Femur (tissue), 1 donor: ENCODE measurements around the gene C1QTNF6.

Source experiments
- DNase-seq: peaks from one replicate; pipeline ENCODE4 v3.0.0-alpha.2; 2017

The C1QTNF6 gene

GRCh38 chr22:37223965-37224551 lies 36.0 kb upstream of the C1QTNF6 start:
- DNase-seq = no peak

DNA sequence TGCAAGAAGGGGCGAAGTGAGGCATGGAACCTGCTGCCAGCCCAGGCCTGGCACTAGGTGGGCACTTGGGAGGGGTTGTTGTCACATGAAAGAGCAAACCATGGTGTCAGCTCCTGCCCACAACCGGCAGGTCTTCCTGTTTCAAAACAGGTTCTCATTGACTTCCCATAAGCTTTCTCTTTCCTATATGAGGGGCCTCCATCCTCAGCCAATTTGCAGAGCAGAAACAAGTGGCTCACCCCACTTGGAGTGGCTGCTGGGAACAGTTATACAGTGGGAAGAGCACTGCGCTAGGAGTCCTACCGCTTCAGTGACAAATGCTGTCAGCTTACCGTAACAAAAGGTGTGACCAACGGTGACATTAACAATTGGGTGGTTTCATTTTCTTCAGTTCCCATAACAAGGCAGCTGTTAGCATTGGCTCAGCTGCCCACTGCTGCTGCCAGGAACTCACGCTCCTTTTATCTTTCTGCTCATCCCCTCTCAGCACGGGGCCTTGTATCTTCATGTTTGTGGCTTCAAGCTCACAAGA lies 34.5 kb upstream of the C1QTNF6 start:
- DNase-seq = no peak

DNA sequence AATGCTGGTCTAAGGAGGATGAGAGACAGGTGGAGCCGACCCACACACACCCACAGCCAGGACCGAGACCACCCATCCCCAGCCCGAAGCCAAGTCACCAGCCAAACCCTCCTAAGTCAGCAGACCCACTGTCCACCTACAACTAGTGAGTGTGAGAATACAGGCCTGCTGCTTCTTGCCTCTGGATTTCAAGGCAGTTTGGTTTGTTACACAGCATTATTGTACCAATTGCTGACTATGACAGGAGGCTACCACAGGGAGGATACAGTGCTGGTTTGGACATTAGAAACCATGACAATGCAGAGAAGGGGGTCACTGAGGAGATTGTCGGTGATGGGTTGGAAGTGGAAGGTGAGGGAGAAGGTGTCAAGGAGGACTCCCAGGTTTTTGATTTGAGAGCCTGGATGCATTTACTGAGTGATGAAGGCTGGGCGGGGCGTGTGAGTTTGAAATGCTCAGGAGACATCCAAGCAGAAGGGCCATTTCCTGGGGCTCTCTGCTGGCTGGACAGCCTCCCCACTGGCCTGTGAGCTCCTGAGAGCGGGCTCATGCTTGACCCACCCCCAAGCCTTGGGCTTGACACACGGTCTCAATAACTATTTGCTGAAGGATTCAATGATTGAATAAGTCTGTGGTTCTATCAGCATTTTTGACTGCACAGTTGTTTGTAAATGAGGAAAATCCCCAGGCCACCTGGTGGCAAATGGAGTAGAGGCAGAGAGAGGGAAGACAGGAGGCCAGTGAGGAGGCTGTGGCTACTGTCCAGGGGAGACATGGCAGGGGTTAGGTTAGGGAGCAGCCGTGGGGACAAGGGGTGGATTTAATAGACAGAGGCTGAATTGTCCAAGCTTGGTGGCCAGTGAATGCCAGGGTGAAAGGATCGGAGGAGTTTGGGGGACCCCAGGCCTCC lies 33.6 kb upstream of the C1QTNF6 start:
- no peak for DNase-seq

- no peak for DNase-seq
Observed at GRCh38 chr22:37220543-37220981, 32.5 kb upstream of the C1QTNF6 start.

DNA sequence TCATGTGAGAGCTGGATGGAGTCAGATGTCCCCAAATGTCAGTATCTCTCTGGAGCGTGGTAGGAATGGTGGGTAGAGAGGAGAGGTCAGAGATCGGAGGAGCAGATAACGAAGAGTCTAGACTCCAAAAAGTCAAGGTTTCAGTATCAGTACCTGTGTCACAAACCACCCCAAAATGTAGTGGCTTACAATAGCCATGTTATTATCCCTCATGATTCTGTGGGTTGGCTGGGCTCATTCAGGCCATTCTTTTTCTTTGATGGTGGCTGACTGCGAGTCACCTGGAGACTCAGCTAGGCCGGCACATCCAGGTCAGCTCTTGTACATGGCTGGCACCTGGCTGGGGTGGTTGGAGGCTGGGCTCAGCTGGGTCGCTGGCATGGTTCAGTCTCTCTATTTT lies 31.5 kb upstream of the C1QTNF6 start:
- no peak for DNase-seq

- no peak for DNase-seq
Observed at GRCh38 chr22:37218771-37219411, 30.8 kb upstream of the C1QTNF6 start.

DNA sequence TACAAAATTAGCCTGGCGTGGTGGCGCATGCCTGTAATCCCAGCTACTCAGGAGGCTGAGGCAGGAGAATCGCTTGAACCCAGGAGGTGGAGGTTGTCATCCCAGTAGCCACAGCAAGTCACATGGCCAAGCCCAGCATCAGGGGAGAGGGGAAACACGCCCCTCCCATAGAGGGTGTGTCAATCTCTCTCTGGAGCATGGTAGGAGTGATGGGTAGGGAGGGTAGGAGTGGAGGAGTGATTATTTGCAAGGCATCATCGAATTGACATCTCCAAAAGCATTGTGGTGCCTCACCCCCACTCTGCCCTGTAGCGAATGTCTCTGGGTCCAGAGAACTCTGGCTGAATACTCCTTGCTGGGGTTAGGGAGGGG lies 30.3 kb upstream of the C1QTNF6 start:
- DNase-seq = no peak

DNA sequence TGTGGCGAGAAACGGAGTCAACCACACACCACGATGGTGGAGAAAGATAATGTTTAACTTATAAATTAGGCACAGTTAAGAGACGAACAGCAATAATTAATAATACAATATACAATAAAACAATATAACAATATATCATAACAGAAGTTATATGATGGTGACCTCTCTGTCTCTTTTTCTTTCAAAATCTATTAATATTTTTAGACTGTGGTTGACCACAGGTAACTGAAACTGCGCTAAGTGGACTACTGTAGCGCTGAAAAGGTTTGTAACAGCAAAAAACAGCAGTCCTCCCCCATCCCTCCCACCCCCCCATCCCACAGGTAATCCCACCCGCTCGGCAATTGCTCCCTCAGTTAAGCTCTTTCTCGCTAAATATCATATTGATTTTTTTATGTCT lies 27.8 kb upstream of the C1QTNF6 start:
- no peak for DNase-seq

DNA sequence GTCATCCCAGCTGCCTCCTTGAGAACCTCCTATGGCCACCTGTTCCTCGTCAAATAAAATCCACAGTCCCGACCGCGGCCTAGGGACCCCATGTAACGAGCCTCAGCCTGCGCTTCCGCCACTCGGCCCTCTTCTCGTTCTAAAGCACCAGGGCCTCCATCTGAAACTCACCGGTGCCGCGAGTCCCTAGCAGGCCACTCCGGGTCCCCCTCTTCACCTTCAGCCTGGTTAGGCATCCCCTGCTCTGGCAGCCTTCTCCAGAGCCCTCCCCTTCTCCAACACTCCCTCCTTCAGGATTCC lies 26.6 kb upstream of the C1QTNF6 start:
- no peak for DNase-seq

DNA sequence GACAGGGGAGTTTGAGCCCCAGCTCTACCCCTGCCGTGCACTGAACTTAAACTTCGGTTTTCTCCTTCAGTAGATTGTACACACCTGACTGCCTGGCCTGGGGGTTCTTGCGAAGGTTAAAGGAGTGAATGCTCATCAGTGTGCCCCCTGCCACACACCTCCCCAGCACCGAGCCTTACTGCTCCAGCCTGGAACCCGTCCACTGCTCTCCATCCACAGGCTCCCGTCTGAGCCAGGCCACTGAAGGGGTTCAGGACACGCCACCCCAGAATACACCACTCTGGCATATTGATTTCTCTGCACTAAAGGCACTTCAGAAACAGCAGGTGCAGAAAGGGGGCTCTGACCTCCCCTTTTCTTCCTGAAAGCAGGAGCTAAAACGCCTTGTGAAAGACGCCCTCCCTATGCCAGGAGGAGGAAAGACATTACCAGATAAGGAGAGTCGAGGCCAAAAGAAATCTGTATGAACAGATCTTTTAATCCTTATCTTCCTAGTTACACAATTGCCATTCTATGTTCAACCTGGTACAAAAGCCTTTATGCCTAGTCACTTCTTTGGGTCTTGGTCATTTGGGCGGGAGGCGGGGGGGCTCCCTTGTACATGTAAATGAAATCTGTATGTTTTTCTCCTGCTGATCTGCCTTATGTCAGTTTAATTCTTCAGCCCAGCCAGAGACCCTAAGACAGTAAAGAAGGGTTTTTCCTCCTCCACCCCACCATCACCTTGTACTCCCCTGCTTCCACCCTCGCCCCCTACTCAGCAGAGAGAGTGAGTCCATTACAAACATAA lies 26.1 kb upstream of the C1QTNF6 start:
- DNase-seq = no peak

GRCh38 chr22:37213218-37213855 lies 25.3 kb upstream of the C1QTNF6 start:
- DNase-seq = no peak

GRCh38 chr22:37212174-37212906 lies 24.3 kb upstream of the C1QTNF6 start, which contains the start of gene SSTR3:
SSTR3 (minus strand) TSS chr22:37212477; CDS start chr22:37207803, 4,674 bp downstream.
- DNase-seq = no peak

DNA sequence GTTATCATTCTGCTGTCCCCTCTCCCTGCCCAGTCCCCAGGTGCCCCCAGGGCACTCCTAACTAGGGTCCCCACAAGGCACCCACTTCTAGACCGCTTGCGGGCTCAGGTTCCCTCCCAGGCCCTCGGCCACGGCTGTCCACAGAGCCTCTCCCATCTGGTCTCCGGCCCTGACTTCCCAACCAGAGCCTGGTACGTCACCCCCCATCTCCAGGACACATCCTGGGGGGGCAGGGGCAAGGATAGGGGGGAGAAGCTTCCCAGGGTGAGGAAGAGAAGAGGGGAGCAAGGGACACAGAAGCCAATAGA lies 23.8 kb upstream of the C1QTNF6 start:
- DNase-seq = no peak

GRCh38 chr22:37211075-37211865 lies 23.2 kb upstream of the C1QTNF6 start:
- DNase-seq = no peak

GRCh38 chr22:37210041-37210803 lies 22.2 kb upstream of the C1QTNF6 start:
- no peak for DNase-seq

DNA sequence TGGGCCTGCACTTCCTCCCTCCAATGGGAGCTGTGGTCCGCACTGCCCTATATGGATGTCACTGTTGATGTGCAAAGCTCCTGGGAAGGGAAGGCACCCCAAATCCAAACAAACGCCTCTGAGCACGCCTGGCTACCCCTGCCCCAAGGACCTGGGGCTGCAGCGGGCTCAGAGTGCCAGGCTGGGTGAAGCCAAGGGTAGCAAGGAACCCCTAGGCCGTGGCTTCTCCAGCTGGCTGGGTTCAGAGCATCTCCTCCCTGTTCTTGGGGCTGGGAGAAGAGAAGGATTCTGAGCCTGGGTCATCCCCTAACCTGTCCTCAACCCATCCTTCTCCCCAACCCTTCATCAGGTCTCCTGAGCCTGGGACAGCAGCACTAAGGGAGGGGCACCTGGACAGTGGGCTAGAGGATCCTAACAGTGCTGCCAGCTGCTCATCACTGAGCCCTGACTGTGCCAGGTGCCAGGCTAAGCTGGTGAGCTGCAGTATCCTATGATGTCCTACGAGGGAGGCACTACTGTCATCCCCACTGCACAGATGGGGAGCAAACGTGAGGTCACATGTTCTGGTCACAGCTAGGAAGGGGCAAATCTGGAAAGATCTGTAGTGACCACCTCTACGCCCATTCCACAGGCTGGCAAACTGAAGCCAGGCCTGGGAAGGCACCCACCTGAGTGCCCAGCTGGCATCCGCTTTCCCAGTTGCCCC lies 21.2 kb upstream of the C1QTNF6 start:
- no peak for DNase-seq

- DNase-seq = no peak
Observed at GRCh38 chr22:37208401-37209139, 20.5 kb upstream of the C1QTNF6 start.

- no peak for DNase-seq
Observed at GRCh38 chr22:37207981-37208380, 19.9 kb upstream of the C1QTNF6 start.
